GM12865 (cell line): ENCODE results near the gene BDKRB1.

Source experiments
- DNase-seq: peaks from one replicate; pipeline ENCODE4 v3.0.0; 2010; ENCODE audit warnings: low read depth
- H3K4me3 ChIP-seq: 2 replicates; pipeline ENCODE4 v1.5.1; 2011; ENCODE audit warnings: mild to moderate bottlenecking, low read depth, low read length, control low read depth
- CTCF ChIP-seq: IDR thresholded peaks from 2 replicates; pipeline ENCODE4 v1.5.1; 2011; ENCODE audit warnings: low read length, control low read depth, low read depth, inconsistent platforms; ENCODE audit not compliant: insufficient read depth; ENCODE audit errors: missing control alignments

The BDKRB1 gene

GRCh38 chr14:96297997-96298515 lies 42.0 kb downstream of the BDKRB1 start:
- DNase-seq: no peak
- H3K4me3 ChIP-seq: no peak overlapping the region
- TF ChIP-seq CTCF: no peak

- H3K4me3 ChIP-seq: no peak overlapping the region
- no peak for DNase-seq
Measured at GRCh38 chr14:96299441-96299840, 43.4 kb downstream of the BDKRB1 start.

GRCh38 chr14:96303981-96304380 lies 48.0 kb downstream of the BDKRB1 start:
- no peak for TF ChIP-seq CTCF

More at GRCh38 chr14:96299441-96299840, 43.4 kb downstream of the BDKRB1 start:
- TF ChIP-seq CTCF: no peak

GRCh38 chr14:96304956-96305355 lies 48.9 kb downstream of the BDKRB1 start:
- no peak overlapping the region for H3K4me3 ChIP-seq
- no peak for DNase-seq
- no peak for TF ChIP-seq CTCF

More at GRCh38 chr14:96303981-96304380, 48.0 kb downstream of the BDKRB1 start:
- H3K4me3 ChIP-seq: no peak overlapping the region
- DNase-seq: no peak

- no peak overlapping the region for H3K4me3 ChIP-seq
- no peak for TF ChIP-seq CTCF
- DNase-seq: no peak
Measured at GRCh38 chr14:96307434-96307833, 51.4 kb downstream of the BDKRB1 start.

GRCh38 chr14:96309133-96309895 lies 53.3 kb downstream of the BDKRB1 start:
- H3K4me3 ChIP-seq: no peak overlapping the region
- DNase-seq: no peak
- TF ChIP-seq CTCF: no peak
